Muscle layer of duodenum (tissue), 2 donors: ENCODE results near the gene RAP2A.

ENCODE experiments used
- H3K27ac ChIP-seq: one replicate; pipeline ENCODE4 v1.7.0; 2013; ENCODE audit warnings: mild to moderate bottlenecking, low read length
- H3K27me3 ChIP-seq: one replicate; pipeline ENCODE4 v1.7.0; 2013; ENCODE audit warnings: low read depth, mild to moderate bottlenecking, control low read depth, low read length
- H3K36me3 ChIP-seq, 2 donors: one replicate each; pipeline ENCODE4 v1.7.0; 2013; ENCODE audit warnings: low read length in 2 of 2, control low read depth in 1 of 2, mild to moderate bottlenecking in 1 of 2; ENCODE audit not compliant: insufficient read depth in 2 of 2, control insufficient read depth in 1 of 2
- H3K4me1 ChIP-seq, 2 donors: one replicate each; pipeline ENCODE4 v1.7.0; 2013; ENCODE audit warnings: low read length in 2 of 2, mild to moderate bottlenecking in 2 of 2, control low read depth in 1 of 2, moderate library complexity in 1 of 2; ENCODE audit not compliant: insufficient read depth in 2 of 2, control insufficient read depth in 1 of 2
- H3K4me3 ChIP-seq, 2 donors: one replicate each; pipeline ENCODE4 v1.7.0; 2013; ENCODE audit warnings: low read length in 2 of 2, low read depth in 1 of 2, mild to moderate bottlenecking in 1 of 2
- H3K9me3 ChIP-seq, 2 donors: one replicate each; pipeline ENCODE4 v1.7.0; 2013; ENCODE audit warnings: low read length in 2 of 2, control low read depth in 1 of 2, mild to moderate bottlenecking in 1 of 2; ENCODE audit not compliant: control insufficient read depth in 1 of 2
- donor health status: healthy.

The RAP2A gene

GRCh38 chr13:97499181-97499580, 65.2 kb downstream of the RAP2A start:
- no peaks in the 10 kb centered on the region for H3K27me3 ChIP-seq
- H3K4me3 ChIP-seq = no peak overlapping the region
- H3K36me3 ChIP-seq = no peaks in the 10 kb centered on the region
- H3K27ac ChIP-seq = no peak overlapping the region
- peaks cover 11 to 12% of the 10 kb centered on the region in 2 donors for H3K4me1 ChIP-seq
- no peaks in the 10 kb centered on the region for H3K9me3 ChIP-seq

GRCh38 chr13:97502181-97502580, 68.2 kb downstream of the RAP2A start:
- no peaks in the 10 kb centered on the region for H3K36me3 ChIP-seq
- H3K27ac ChIP-seq = no peak overlapping the region
- no peaks in the 10 kb centered on the region for H3K27me3 ChIP-seq
- H3K4me1 ChIP-seq = peaks cover 11 to 12% of the 10 kb centered on the region in 2 donors
- H3K9me3 ChIP-seq = no peaks in the 10 kb centered on the region
- H3K4me3 ChIP-seq = no peak overlapping the region

GRCh38 chr13:97502706-97503105, 68.7 kb downstream of the RAP2A start:
- Histone ChIP-seq H3K4me3 (no peak overlapping the region), H3K36me3 (no peaks in the 10 kb centered on the region), H3K27ac (no peak overlapping the region), H3K4me1 (peaks cover 11 to 12% of the 10 kb centered on the region in 2 donors), H3K9me3 (no peaks in the 10 kb centered on the region), H3K27me3 (no peaks in the 10 kb centered on the region)

GRCh38 chr13:97505017-97505416, 71.0 kb downstream of the RAP2A start:
- Histone ChIP-seq H3K27ac (no peak overlapping the region), H3K27me3 (no peaks in the 10 kb centered on the region), H3K9me3 (no peaks in the 10 kb centered on the region), H3K4me1 (peaks cover 11 to 12% of the 10 kb centered on the region in 2 donors), H3K36me3 (no peaks in the 10 kb centered on the region), H3K4me3 (no peak overlapping the region)

GRCh38 chr13:97506511-97506910, 72.5 kb downstream of the RAP2A start:
- Histone ChIP-seq H3K4me3 (no peak overlapping the region), H3K36me3 (no peaks in the 10 kb centered on the region), H3K9me3 (peaks cover 0 to 3% of the 10 kb centered on the region in 2 donors), H3K4me1 (peaks cover 11 to 12% of the 10 kb centered on the region in 2 donors), H3K27me3 (no peaks in the 10 kb centered on the region), H3K27ac (no peak overlapping the region)

- Histone ChIP-seq H3K9me3 (peaks cover 0 to 16% of the 10 kb centered on the region in 2 donors), H3K4me3 (no peak overlapping the region), H3K36me3 (no peaks in the 10 kb centered on the region), H3K4me1 (no peaks in the 10 kb centered on the region), H3K27me3 (no peaks in the 10 kb centered on the region), H3K27ac (no peak overlapping the region)
Observed at GRCh38 chr13:97512732-97513131, 78.8 kb downstream of the RAP2A start.

GRCh38 chr13:97515643-97516042, 81.7 kb downstream of the RAP2A start:
- peaks cover 0 to 16% of the 10 kb centered on the region in 2 donors for H3K9me3 ChIP-seq
- no peak overlapping the region for H3K4me3 ChIP-seq
- H3K36me3 ChIP-seq = no peaks in the 10 kb centered on the region
- no peaks in the 10 kb centered on the region for H3K4me1 ChIP-seq
- H3K27me3 ChIP-seq = no peaks in the 10 kb centered on the region
- H3K27ac ChIP-seq = no peak overlapping the region

GRCh38 chr13:97517967-97518366, 84.0 kb downstream of the RAP2A start:
- Histone ChIP-seq H3K27ac (no peak overlapping the region), H3K9me3 (peaks cover 0 to under 1% of the 10 kb centered on the region in 2 donors), H3K36me3 (no peaks in the 10 kb centered on the region), H3K4me3 (no peak overlapping the region), H3K27me3 (no peaks in the 10 kb centered on the region), H3K4me1 (no peaks in the 10 kb centered on the region)
